Loucy (cell line): ENCODE measurements around the gene PGAM1.

Experiments
- CTCF ChIP-seq: fragments of 200-600 bp; sonication (generic); conservative IDR thresholded peaks from 2 replicates; pipeline ENCODE4 v1.5.1; 2014; ENCODE audit warnings: mild to moderate bottlenecking, antibody characterized with exemption, low read length
- EZH2phosphoT487 ChIP-seq: fragments of 200-600 bp; IDR thresholded peaks from 2 replicates; pipeline ENCODE4 v1.6.1; 2018; ENCODE audit warnings: antibody characterized with exemption, mild to moderate bottlenecking, moderate library complexity, borderline replicate concordance

GRCh38 chr10:97427571-97428179 lies 1.7 kb downstream of the PGAM1 start:
- no peak for TF ChIP-seq CTCF
- no peak for TF ChIP-seq EZH2phosphoT487
